ENCODE data around the gene TMEM205. TPM values are rescaled to one million over a fixed set of nuclear protein-coding genes. Genes with fewer than 3 reads are reported as not detected.

The TMEM205 gene
- total RNA-seq, 1 experiment from 2014 or later = 93.1 TPM

DNA sequence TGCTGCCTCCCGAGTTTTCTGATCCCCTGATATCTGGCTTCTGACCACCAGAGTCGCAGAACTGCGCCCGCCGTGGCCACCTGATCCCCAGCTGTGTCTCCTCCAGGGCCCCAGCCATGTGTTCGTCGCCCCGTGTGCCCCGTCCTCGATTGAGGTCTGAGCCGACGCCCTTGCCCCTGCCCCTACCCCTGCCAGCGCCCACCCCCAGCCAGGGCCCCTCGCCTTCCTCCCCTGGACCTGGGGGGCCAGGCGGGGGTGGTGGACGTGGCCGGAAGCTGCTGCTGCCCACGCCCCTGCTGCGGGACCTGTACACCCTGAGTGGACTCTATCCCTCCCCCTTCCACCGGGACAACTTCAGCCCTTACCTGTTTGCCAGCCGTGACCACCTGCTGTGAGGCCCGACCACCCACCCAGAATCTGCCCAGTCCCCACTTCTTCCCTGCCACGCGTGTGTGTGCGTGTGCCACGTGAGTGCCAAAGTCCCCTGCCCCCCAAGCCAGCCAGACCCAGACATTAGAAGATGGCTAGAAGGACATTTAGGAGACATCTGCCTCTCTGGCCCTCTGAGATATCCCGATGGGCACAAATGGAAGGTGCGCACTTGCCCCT lies 18.3 kb upstream of the TMEM205 start:
- ChIA-PET CTCF (no interaction called here), POLR2A (interaction anchor here (1.1 kb wide), 1 partner anchor 9 kb away, joined by 3 read pairs; no protein-coding TSS in a partner anchor)
- Mint-ChIP-seq H3K9me3 (ENCODE audit: unreplicated experiment) (no peaks in the 10 kb centered on the region), H3K27ac (ENCODE audit: low read depth, unreplicated experiment) (no peak overlapping the region), H3K4me3 (ENCODE audit: unreplicated experiment) (no peak overlapping the region), H3K27me3 (ENCODE audit: insufficient read depth, unreplicated experiment) (no peaks in the 10 kb centered on the region), H3K4me1 (ENCODE audit: insufficient read depth, unreplicated experiment) (peaks cover 2% of the 10 kb centered on the region), H3K36me3 (ENCODE audit: insufficient read depth, unreplicated experiment) (peaks cover 39% of the 10 kb centered on the region)
- BruUV-seq (replicated peaks) = no TSS peak
- TF ChIP-seq, protein P1, sequence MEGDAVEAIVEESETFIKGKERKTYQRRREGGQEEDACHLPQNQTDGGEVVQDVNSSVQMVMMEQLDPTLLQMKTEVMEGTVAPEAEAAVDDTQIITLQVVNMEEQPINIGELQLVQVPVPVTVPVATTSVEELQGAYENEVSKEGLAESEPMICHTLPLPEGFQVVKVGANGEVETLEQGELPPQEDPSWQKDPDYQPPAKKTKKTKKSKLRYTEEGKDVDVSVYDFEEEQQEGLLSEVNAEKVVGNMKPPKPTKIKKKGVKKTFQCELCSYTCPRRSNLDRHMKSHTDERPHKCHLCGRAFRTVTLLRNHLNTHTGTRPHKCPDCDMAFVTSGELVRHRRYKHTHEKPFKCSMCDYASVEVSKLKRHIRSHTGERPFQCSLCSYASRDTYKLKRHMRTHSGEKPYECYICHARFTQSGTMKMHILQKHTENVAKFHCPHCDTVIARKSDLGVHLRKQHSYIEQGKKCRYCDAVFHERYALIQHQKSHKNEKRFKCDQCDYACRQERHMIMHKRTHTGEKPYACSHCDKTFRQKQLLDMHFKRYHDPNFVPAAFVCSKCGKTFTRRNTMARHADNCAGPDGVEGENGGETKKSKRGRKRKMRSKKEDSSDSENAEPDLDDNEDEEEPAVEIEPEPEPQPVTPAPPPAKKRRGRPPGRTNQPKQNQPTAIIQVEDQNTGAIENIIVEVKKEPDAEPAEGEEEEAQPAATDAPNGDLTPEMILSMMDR (IDR thresholded peaks at IDR 0.05; ENCODE audit: unreplicated experiment) = no peak
- no peak for DNase-seq (ENCODE audit: unreplicated experiment)
- intact Hi-C loops (cut with micrococcal nuclease) = no loop called here

DNA sequence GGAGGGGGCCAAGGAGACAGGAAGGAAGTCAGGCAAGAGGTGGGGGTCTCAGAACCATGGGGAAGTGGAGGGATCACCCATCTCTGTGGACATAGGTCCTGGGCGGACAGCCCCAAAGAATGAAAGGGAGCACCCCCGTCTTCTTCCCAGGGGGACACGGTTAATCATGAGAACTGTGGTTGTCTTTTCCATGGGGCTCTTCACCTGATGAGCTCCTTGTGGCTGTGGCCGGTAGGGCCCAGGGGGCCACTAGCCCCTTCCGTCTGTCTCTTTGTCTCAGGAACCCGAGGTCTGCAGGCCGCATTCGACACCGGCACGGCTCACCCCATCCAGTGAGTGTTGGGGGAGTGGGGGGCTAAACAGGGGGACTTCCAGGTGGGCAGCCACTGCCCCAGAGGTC lies 17.8 kb upstream of the TMEM205 start:
- Mint-ChIP-seq H3K4me1 (ENCODE audit: insufficient read depth, unreplicated experiment) (peaks cover 7% of the 10 kb centered on the region), H3K27ac (ENCODE audit: low read depth, unreplicated experiment) (no peak overlapping the region), H3K27me3 (ENCODE audit: insufficient read depth, unreplicated experiment) (no peaks in the 10 kb centered on the region), H3K36me3 (ENCODE audit: insufficient read depth, unreplicated experiment) (peaks cover 39% of the 10 kb centered on the region), H3K9me3 (ENCODE audit: unreplicated experiment) (no peaks in the 10 kb centered on the region), H3K4me3 (ENCODE audit: unreplicated experiment) (no peak overlapping the region)
- TF ChIP-seq, protein P1 (IDR thresholded peaks at IDR 0.05; ENCODE audit: unreplicated experiment) = no peak
- no peak for DNase-seq (ENCODE audit: unreplicated experiment)
- no TSS peak for BruUV-seq (replicated peaks)
- intact Hi-C loops (cut with micrococcal nuclease) = no loop called here
- ChIA-PET CTCF (interaction anchor here (0.8 kb wide), 1 partner anchor 224 kb away, joined by 3 read pairs; no protein-coding TSS in a partner anchor), POLR2A (interaction anchor here (1.1 kb wide), 1 partner anchor 10 kb away, joined by 3 read pairs; no protein-coding TSS in a partner anchor)

DNA sequence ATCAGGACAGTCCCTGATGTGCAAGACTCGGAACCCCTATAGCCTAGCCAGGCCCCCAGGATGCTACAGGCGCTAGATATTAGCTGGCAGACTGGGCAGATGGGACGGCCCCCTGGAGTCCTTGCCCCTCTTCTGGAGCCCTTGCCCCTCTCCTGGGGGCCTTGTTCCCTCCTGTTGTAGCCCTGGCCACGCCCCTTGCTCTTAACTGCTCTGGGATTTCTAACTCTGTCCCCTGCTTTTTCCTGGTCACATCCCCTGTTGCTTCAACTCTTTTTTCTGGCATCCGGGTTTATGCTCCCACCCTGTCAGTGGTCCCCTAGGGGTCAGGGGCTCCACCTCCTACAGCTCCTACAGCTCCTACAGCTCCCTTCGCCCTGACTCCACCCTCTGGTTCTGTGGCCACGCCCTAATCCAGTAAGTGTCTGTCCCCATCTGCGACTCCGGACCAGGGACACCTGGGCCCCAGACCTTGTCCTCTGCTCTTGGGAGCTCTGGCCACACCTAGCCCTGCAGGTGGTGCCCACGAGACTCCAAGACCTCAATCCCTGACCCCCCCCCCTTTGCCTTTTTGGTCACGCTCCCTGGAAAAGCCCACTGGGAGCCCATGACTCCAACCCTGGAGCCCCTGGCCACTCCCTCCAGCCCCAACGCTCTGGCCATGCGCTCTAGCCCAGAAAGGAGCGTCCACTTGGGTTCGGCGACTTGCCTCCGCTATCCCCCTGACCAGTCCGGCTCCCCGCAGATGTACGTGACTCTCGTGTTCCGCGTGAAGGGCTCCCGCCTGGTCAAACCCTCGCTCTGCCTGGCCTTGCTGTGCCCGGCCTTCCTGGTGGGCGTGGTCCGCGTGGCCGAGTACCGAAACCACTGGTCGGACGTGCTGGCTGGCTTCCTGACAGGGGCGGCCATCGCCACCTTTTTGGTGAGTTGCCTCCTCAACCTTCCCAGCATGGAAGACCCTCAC lies 16.0 kb upstream of the TMEM205 start:
- BruUV-seq (replicated peaks) = no TSS peak

More for the DNA sequence above, 16.0 kb upstream of the TMEM205 start:
- TF ChIP-seq, protein P1 (IDR thresholded peaks at IDR 0.05; ENCODE audit: unreplicated experiment) = no peak
- CTCF ChIA-PET = no interaction called here
- H3K27ac Mint-ChIP-seq (ENCODE audit: low read depth, unreplicated experiment) = no peak overlapping the region
- peaks cover 36% of the 10 kb centered on the region for H3K36me3 Mint-ChIP-seq (ENCODE audit: insufficient read depth, unreplicated experiment)
- intact Hi-C loops (cut with micrococcal nuclease) = no loop called here
- POLR2A ChIA-PET = no interaction called here
- no peaks in the 10 kb centered on the region for H3K9me3 Mint-ChIP-seq (ENCODE audit: unreplicated experiment)
- DNase-seq (ENCODE audit: unreplicated experiment) = no peak
- H3K4me3 Mint-ChIP-seq (ENCODE audit: unreplicated experiment) = no peak overlapping the region
- peaks cover 8% of the 10 kb centered on the region for H3K4me1 Mint-ChIP-seq (ENCODE audit: insufficient read depth, unreplicated experiment)
- no peaks in the 10 kb centered on the region for H3K27me3 Mint-ChIP-seq (ENCODE audit: insufficient read depth, unreplicated experiment)

All from MCF 10A (cell line).